ENCODE measurements around the gene UBAP1.

Gene UBAP1

DNA sequence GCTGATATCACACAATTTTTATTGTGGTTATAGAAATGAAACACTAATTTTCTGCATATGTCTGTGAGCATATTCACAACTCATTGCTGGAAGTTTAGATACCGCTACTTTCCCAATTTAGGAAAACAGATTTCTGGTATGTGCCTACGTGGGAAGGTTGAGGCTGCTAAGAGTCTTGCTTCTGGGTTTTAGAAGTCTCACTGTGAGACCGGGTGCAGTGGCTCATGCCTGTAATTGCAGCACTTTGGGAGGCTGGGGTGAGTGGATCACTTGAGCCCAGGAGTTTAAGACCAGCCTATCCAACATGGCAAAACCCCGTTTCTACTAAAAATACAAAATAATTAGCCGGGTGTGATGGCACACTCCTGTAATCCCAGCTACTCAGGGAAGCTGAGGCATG, 39.6 kb downstream of the UBAP1 start:
- TF ChIP-seq REST (IDR thresholded peaks at IDR 0.05; ENCODE audit: insufficient read depth in 1 of 2, low read depth in 2 of 2, low read length in 2 of 2) (no peak), POLR2AphosphoS5 (IDR thresholded peaks at IDR 0.05; ENCODE audit: low read depth, low read length) (no peak), SIN3A (IDR thresholded peaks at IDR 0.05; ENCODE audit: borderline replicate concordance, insufficient read depth, low read length) (no peak), TAF1 (IDR thresholded peaks at IDR 0.05; ENCODE audit: borderline replicate concordance, insufficient read depth, low read length) (no peak), FOXP2 (optimal IDR thresholded peaks at IDR 0.05; ENCODE audit: borderline replicate concordance, extremely low read depth, extremely low read length, insufficient read depth) (no peak)

DNA sequence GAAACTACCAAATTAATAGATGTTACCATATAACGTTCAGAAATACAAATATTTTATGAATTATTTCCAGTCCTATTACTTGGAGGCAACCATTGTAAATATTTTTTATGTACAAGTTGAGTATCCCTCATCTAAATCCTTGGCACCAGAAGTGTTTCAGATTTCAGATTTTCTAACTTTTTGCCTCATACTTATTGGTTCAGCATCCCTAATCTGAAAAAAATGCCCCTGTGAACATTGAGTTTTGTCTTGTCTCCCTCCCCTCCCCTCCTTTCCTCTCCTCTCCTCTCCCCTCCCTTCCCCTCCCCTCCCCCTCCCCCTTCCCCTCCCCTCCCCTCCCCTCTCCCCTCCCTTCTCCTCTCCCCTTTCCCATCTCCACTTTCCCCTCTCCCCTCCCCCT, 40.6 kb downstream of the UBAP1 start:
- TF ChIP-seq SIN3A (IDR thresholded peaks at IDR 0.05; ENCODE audit: borderline replicate concordance, insufficient read depth, low read length) (no peak), TAF1 (IDR thresholded peaks at IDR 0.05; ENCODE audit: borderline replicate concordance, insufficient read depth, low read length) (no peak), REST (IDR thresholded peaks at IDR 0.05; ENCODE audit: insufficient read depth in 1 of 2, low read depth in 2 of 2, low read length in 2 of 2) (no peak), POLR2AphosphoS5 (IDR thresholded peaks at IDR 0.05; ENCODE audit: low read depth, low read length) (no peak), FOXP2 (optimal IDR thresholded peaks at IDR 0.05; ENCODE audit: borderline replicate concordance, extremely low read depth, extremely low read length, insufficient read depth) (no peak)

DNA sequence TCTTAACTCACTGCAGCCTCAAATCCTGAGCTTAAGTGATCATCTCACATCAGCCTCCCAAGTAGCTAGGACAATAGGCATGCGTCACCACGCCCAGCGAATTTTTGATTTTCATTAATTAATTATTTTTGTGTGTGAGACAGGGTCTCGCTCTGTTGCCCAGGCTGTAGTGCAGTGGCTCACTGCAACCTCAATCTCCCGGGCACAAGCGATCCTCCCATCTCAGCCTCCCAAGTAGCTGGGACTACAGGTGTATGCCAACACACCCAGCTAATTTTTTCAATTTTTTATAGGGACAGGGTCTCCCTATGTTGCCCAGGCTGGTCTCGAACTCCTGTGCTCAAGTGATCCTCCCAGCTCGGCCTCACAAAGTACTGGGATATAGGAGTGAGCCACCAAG, 41.4 kb downstream of the UBAP1 start:
- TF ChIP-seq REST (IDR thresholded peaks at IDR 0.05; ENCODE audit: insufficient read depth in 1 of 2, low read depth in 2 of 2, low read length in 2 of 2) (no peak), FOXP2 (optimal IDR thresholded peaks at IDR 0.05; ENCODE audit: borderline replicate concordance, extremely low read depth, extremely low read length, insufficient read depth) (no peak), POLR2AphosphoS5 (IDR thresholded peaks at IDR 0.05; ENCODE audit: low read depth, low read length) (no peak), TAF1 (IDR thresholded peaks at IDR 0.05; ENCODE audit: borderline replicate concordance, insufficient read depth, low read length) (no peak), SIN3A (IDR thresholded peaks at IDR 0.05; ENCODE audit: borderline replicate concordance, insufficient read depth, low read length) (no peak)

DNA sequence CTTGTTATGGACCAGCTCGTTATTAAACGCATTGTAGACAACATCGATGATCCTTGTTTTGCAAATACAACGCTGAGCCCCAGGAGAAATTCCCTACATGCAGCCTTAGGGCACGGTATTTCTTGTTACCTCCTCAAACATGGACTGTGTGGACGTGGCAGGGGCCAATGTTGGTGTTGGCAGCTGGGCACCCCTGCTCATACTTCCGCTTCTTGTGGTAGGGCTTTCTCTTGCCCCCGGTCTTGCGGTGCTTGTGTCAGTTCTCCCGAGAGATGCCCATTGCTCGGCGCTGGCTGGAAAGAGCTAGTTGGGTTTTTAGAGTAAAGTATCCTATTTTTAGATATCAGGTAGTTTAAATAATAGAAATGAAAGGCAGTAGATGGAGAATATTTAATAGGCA, 45.5 kb downstream of the UBAP1 start:
- TF ChIP-seq POLR2AphosphoS5 (IDR thresholded peaks at IDR 0.05; ENCODE audit: low read depth, low read length) (no peak), SIN3A (IDR thresholded peaks at IDR 0.05; ENCODE audit: borderline replicate concordance, insufficient read depth, low read length) (no peak), TAF1 (IDR thresholded peaks at IDR 0.05; ENCODE audit: borderline replicate concordance, insufficient read depth, low read length) (no peak), REST (IDR thresholded peaks at IDR 0.05; ENCODE audit: insufficient read depth in 1 of 2, low read depth in 2 of 2, low read length in 2 of 2) (no peak), FOXP2 (optimal IDR thresholded peaks at IDR 0.05; ENCODE audit: borderline replicate concordance, extremely low read depth, extremely low read length, insufficient read depth) (no peak)

DNA sequence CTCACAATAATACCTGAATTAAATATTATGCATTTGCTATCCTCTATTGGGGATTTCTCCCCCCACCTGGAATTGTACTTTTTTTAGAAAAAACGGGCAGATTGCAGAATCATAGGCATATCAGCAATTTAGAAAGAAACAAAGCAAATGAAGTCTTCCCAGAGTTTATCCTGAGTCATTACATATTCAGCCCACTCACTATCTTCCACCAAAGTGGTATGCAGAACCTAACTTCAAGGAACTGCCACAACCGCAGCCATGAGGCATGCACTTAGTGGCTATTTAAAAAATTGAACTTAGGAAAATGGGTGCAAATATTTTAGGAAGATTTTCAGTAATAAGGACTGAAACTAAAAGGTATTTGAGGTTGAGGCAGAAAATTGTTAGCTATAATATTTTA, 48.6 kb downstream of the UBAP1 start:
- TF ChIP-seq REST (IDR thresholded peaks at IDR 0.05; ENCODE audit: insufficient read depth in 1 of 2, low read depth in 2 of 2, low read length in 2 of 2) (no peak), SIN3A (IDR thresholded peaks at IDR 0.05; ENCODE audit: borderline replicate concordance, insufficient read depth, low read length) (no peak), FOXP2 (optimal IDR thresholded peaks at IDR 0.05; ENCODE audit: borderline replicate concordance, extremely low read depth, extremely low read length, insufficient read depth) (no peak), POLR2AphosphoS5 (IDR thresholded peaks at IDR 0.05; ENCODE audit: low read depth, low read length) (no peak), TAF1 (IDR thresholded peaks at IDR 0.05; ENCODE audit: borderline replicate concordance, insufficient read depth, low read length) (no peak)
